Muscle of leg (tissue), 16 donors: ENCODE measurements around the gene ACSM5. TPM values are rescaled to one million over a fixed set of nuclear protein-coding genes. Genes with fewer than 3 reads are reported as not detected.

Source experiments
- DNase-seq: peaks from one replicate; pipeline ENCODE4 v3.0.0; 2013
- H3K27ac ChIP-seq: one replicate; pipeline ENCODE4 v1.5.1; 2013; ENCODE audit warnings: mild to moderate bottlenecking, low read length, control low read depth
- H3K27me3 ChIP-seq: one replicate; pipeline ENCODE4 v1.6.1; 2013; ENCODE audit warnings: low read length; ENCODE audit not compliant: control insufficient read depth, insufficient read depth
- H3K36me3 ChIP-seq: one replicate; pipeline ENCODE4 v1.6.1; 2013; ENCODE audit warnings: low read length; ENCODE audit not compliant: control insufficient read depth, insufficient read depth
- H3K4me1 ChIP-seq: one replicate; pipeline ENCODE4 v1.6.1; 2013; ENCODE audit warnings: low read length; ENCODE audit not compliant: control insufficient read depth, insufficient read depth
- H3K4me3 ChIP-seq: one replicate; pipeline ENCODE4 v1.5.1; 2013; ENCODE audit warnings: low read length, control low read depth
- H3K9me3 ChIP-seq: replicated peaks from 2 replicates; pipeline ENCODE4 v1.6.1; 2013; ENCODE audit warnings: low read depth, low read length; ENCODE audit not compliant: control insufficient read depth
- WGBS: methylation state at CpG from one replicate; pipeline ENCODE4 v1.1.5; 2013; ENCODE audit warnings: missing lambda C conversion rate; ENCODE audit not compliant: insufficient coverage; 5-methylcytosine and 5-hydroxymethylcytosine counted together
- long read RNA-seq, 11 donors: transcript quantifications; one replicate each; lab custom pipeline, GENCODE V29; 2026
- polyA plus RNA-seq, 8 donors: library from polyadenylated mRNA; unstranded; fragments of 120-200 nt; gene quantifications; one replicate each; pipeline versions ENCODE4 v1.2.1 to v1.2.3, GENCODE V29; 2013; ENCODE audit warnings: inconsistent platforms in 1 of 8, low replicate concordance in 1 of 8; ENCODE audit not compliant: insufficient read length in 8 of 8, insufficient read depth in 1 of 8
- total RNA-seq: library from RNA; stranded (reverse); fragments of 120-200 nt; gene quantifications from one replicate; pipeline ENCODE4 v1.2.4, GENCODE V29; 2013

Gene ACSM5, protein sequence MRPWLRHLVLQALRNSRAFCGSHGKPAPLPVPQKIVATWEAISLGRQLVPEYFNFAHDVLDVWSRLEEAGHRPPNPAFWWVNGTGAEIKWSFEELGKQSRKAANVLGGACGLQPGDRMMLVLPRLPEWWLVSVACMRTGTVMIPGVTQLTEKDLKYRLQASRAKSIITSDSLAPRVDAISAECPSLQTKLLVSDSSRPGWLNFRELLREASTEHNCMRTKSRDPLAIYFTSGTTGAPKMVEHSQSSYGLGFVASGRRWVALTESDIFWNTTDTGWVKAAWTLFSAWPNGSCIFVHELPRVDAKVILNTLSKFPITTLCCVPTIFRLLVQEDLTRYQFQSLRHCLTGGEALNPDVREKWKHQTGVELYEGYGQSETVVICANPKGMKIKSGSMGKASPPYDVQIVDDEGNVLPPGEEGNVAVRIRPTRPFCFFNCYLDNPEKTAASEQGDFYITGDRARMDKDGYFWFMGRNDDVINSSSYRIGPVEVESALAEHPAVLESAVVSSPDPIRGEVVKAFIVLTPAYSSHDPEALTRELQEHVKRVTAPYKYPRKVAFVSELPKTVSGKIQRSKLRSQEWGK
- total RNA-seq (0.18 TPM), polyA plus RNA-seq (1 to 10 TPM in 1 of 8 donors, under 1 TPM in 6, not detected in 1; 0.18 to 2.0 (median 0.45) TPM)
- long read RNA-seq, donor 1, result 0 reads
- long read RNA-seq, donor 2, result 0 reads
- long read RNA-seq, donor 3, result 0 reads
- long read RNA-seq, donor 4, result 0 reads
- long read RNA-seq, donor 5, result 0 reads
- long read RNA-seq, donor 6, result 0 reads
- long read RNA-seq, donor 7, result 0 reads
- long read RNA-seq, donor 8, result 0 reads
- long read RNA-seq, donor 9, result 0 reads
- long read RNA-seq, donor 10, result 0 reads
- long read RNA-seq, donor 11, result 0 reads

DNA sequence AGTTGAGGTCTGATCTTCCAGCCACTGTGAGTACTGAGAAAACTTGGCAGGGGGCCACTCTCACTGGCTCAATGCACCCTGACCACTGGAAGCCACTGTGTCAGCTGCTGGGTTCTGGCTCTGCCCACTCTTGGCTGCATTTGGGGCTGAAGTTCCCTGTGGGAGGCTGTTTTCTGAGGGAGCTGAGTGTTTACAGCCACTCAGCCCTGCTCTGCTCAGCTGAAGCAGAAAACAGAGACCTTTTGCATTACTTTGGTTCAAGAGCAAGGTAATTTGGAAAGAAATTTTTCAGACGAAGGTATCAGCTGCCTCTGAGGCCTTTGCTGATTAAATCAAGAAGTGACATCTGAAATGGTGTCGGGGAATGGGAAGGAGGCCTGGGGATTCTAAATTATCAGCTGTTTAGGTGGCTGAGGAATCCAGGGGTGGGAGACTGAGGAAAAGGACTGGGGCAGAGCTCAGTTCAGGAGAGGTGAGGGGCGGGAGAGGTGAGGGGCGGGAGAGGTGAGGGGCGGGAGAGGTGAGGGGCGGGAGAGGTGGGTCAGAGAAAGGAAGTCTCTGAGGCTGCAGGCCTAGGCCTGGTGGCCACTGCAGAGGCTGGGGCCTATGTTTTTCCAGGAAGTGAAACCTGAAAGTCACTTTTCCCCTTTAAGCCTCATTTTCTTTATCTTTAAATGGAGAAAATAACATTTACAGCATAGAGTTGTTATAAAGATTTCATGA is at the start of gene ACSM5:
ACSM5 (plus strand) TSS at position 137 of the 723 bp plus-strand sequence. CDS start 1,951 bp downstream, outside the sequence.
- Histone ChIP-seq H3K4me3 (no peak within 1 kb of the TSS), H3K27ac (peak within 1 kb of the TSS; percentile 3), H3K4me1 (peaks cover 2% of the 10 kb centered on the region), H3K27me3 (no peaks in the 10 kb centered on the region), H3K36me3 (no peaks in the 10 kb centered on the region), H3K9me3 (no peaks in the 10 kb centered on the region)
- 36% methylated on average over 2 of the region's 6 CpGs for WGBS
- peak; percentile 31 for DNase-seq

DNA sequence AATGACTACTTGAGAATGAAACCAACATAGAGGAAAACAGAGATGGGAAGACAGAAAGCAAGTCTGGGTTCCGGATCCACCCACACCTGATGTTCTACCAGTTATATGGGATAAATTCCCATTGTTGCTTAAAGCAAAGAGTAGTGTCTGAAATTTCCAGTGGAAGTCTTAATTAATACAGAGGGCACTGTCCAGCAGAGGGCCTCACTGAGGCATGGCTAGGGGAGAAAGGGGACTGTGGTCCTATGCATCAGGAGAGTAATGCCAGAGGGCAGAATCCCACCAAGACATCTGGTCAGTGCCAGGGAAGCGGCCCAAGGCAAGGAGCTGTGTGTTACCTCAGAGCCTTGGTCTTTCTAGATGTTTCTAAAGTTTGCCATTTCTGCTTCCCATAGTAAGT is 49.3 kb upstream of the ACSM5 start:
- Histone ChIP-seq H3K27ac (no peak overlapping the region), H3K4me1 (no peaks in the 10 kb centered on the region), H3K36me3 (no peaks in the 10 kb centered on the region), H3K4me3 (no peak overlapping the region), H3K9me3 (no peaks in the 10 kb centered on the region), H3K27me3 (no peaks in the 10 kb centered on the region)
- no CpG with 5 or more reads among the region's 2 CpGs for WGBS
- DNase-seq, result no peak

DNA sequence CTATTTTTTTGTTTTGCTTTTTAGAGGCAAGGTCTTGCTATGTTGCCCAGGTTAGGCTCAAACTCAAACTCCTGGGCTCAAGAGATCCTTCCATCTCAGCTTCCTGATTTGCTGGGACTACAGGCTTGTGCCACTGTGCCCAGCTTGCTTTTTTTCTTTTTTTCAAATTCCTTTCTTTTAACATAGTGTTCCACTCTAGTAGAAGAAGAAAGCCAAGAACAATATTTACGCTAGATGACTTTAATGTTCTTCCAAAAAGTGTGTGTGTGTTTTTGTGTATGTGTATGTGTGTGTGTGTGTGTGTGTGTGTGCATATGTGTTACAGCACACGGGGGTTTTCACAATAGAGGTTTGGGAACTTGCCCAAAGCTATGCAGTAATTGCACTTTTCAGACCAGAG is 46.1 kb upstream of the ACSM5 start:
- WGBS, result 60% methylated on average over 1 of the region's 2 CpGs
- no peak overlapping the region for H3K4me3 ChIP-seq
- H3K27me3 ChIP-seq, result no peaks in the 10 kb centered on the region
- H3K9me3 ChIP-seq, result no peaks in the 10 kb centered on the region
- no peaks in the 10 kb centered on the region for H3K36me3 ChIP-seq
- no peak overlapping the region for H3K27ac ChIP-seq
- DNase-seq, result no peak
- H3K4me1 ChIP-seq, result no peaks in the 10 kb centered on the region

DNA sequence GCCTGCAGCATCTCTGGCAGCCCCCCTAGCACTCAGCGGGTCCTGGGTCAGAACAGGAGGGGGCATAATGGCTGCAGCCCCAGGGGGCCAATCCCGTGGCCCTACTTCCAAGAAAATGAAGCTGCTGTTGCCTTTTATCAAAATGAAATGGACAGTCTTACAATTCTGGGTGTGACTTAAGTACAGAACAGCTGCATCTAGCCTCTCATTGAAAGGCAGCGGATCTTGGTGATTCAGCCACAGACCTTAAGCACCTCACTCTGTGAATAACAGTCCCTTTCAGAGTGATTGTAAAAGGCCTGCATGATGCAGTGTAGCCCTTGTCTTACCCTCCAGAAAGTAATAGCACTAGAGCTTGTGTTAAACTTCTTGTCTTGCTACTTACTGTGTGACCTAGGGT is 45.3 kb upstream of the ACSM5 start:
- DNase-seq, result peak; percentile 9
- 80% methylated on average over 1 of the region's 3 CpGs for WGBS
- H3K27me3 ChIP-seq, result no peaks in the 10 kb centered on the region
- H3K4me1 ChIP-seq, result no peaks in the 10 kb centered on the region
- H3K4me3 ChIP-seq, result no peak overlapping the region
- no peaks in the 10 kb centered on the region for H3K36me3 ChIP-seq
- H3K27ac ChIP-seq, result no peak overlapping the region
- no peaks in the 10 kb centered on the region for H3K9me3 ChIP-seq

DNA sequence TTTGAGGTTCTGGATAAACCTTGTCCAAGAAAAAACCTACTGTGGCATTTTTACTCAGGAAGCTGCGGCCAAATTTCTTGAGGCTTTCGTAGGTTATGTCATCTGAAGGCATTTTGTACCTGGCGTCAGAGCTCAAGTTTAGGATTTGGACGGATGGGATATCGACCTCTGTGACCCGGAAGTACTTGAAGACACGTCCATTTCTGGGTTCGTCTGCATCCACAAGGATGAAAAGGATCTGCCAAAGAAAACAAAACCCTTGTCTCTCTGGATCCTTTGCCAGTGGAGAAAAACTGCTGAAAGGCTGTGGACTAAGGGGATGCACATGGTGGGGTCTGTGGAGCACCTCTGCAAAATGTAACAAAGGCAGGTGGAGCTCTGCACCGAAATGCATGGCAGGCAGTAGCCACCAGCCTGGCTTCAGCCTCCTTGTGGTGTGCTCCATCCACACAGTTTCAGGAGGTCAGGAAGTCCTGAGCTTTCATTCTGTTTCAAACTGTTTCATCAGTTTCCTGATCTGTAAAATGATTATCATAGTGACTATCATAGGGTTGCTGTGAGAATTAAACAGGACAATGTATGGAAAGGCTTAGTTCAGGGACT is 39.8 kb upstream of the ACSM5 start:
- Histone ChIP-seq H3K9me3 (no peaks in the 10 kb centered on the region), H3K27ac (no peak overlapping the region), H3K36me3 (no peaks in the 10 kb centered on the region), H3K4me3 (no peak overlapping the region), H3K27me3 (no peaks in the 10 kb centered on the region), H3K4me1 (no peaks in the 10 kb centered on the region)
- 77% methylated on average over 9 of the region's 9 CpGs for WGBS
- DNase-seq, result no peak

DNA sequence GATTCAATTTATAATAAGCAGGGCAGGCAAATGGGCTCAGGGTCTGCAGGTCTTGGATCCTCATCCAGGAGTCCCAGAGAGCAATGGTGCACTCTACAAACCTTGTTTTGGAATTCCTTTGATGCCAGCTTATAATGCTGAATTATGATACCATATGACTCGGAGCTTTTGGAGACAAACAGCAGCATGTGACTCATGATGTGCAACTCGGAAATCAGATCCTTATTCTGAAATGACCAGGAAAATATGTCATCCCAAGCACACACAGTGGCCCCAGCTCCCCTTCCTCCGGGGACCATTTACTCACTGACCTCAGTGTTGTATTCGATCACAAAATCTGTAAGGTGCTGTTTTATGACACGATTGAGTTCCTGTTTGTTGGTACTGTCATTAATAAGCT is 36.6 kb upstream of the ACSM5 start:
- Histone ChIP-seq H3K9me3 (no peaks in the 10 kb centered on the region), H3K27ac (no peak overlapping the region), H3K4me1 (no peaks in the 10 kb centered on the region), H3K36me3 (no peaks in the 10 kb centered on the region), H3K27me3 (no peaks in the 10 kb centered on the region), H3K4me3 (no peak overlapping the region)
- WGBS, result 75% methylated on average over 2 of the region's 5 CpGs
- no peak for DNase-seq

DNA sequence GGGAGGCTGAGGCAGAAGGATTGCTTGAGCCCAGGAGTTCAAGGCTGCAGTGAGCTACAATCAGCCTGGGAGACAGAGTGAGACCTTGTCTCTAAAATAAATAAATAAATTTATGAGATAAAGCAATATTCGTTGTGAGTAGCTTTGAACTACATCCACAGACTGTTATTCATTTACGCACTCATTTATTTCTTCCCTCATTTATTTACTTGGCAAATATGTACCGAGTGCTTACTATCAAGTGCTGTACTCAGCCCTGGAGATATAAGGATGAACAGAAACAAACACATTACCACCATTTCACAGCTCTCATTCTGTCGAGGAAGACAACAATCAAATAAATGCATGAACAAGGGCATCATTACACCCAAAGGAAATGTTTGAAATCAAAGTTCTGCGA is 32.2 kb upstream of the ACSM5 start:
- no peaks in the 10 kb centered on the region for H3K4me1 ChIP-seq
- no peaks in the 10 kb centered on the region for H3K27me3 ChIP-seq
- no peaks in the 10 kb centered on the region for H3K9me3 ChIP-seq
- no peaks in the 10 kb centered on the region for H3K36me3 ChIP-seq
- no peak for DNase-seq
- H3K27ac ChIP-seq, result no peak overlapping the region
- WGBS, result 70% methylated on average over 1 of the region's 5 CpGs
- no peak overlapping the region for H3K4me3 ChIP-seq

DNA sequence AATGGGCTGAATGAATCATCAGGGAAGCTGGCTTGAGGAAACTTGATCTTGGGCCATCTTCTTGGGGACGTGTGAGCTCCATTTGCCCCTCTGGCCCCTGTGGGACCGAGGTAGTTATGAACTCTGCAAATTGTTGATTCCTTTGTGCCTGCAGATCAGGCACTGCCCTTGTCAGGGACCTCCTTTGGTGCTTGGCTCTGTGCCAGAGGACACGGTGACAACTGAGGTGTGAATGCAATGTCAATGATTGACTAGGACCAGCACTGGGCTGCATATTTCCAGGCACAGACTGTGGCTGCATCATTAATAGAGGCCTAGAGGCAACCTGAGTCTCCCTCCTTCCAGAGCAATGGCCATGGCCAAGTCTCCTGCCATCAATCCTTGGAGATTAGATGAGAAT is 28.6 kb upstream of the ACSM5 start:
- no peak for DNase-seq
- Histone ChIP-seq H3K9me3 (no peaks in the 10 kb centered on the region), H3K36me3 (no peaks in the 10 kb centered on the region), H3K4me3 (no peak overlapping the region), H3K27ac (no peak overlapping the region), H3K27me3 (no peaks in the 10 kb centered on the region), H3K4me1 (no peaks in the 10 kb centered on the region)
- WGBS, result 52% methylated on average over 3 of the region's 3 CpGs

DNA sequence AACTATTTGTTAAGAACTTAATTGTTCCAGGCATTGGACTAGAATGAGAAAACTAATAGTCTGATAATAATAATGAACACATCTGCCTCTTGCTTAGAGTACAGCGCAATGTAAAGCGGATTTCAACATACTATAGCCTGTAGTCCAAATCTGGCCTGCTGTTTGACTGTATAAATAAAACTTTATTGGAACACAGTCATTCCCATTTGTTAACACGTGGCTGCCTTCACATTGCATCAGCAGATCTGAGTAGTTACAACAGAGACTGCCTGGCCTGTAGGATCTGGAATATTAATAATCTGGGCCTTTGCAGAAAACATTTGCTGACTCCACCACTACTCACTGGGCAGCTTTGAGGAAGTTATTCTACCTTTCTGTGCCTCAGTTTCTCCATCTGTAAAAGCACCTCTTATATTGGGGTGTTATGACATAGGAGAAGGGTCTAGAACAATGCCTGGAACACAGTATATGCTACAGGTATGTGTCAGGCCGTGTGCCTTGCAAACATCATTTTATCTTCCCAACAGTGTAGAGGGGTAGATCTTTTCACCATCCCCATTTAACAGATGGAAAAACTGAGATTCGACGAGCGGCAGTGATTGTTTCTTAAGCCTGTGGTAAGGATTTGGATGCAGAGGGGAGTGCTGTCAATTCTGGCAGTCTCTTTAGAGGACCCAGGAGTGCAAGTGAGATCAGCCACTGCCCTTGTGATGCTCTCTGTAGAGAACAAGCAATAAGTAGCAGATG is 27.0 kb upstream of the ACSM5 start:
- H3K4me3 ChIP-seq, result no peak overlapping the region
- no peak for DNase-seq
- H3K27ac ChIP-seq, result no peak overlapping the region
- 72% methylated on average over 3 of the region's 7 CpGs for WGBS
- no peaks in the 10 kb centered on the region for H3K36me3 ChIP-seq
- H3K4me1 ChIP-seq, result no peaks in the 10 kb centered on the region
- peaks cover 5% of the 10 kb centered on the region for H3K27me3 ChIP-seq
- no peaks in the 10 kb centered on the region for H3K9me3 ChIP-seq
